ENCODE data around the gene PCMT1. TPM values are rescaled to one million over a fixed set of nuclear protein-coding genes. Genes with fewer than 3 reads are reported as not detected.
"Not testable (repeated sequence)": the region's sequence is repeated elsewhere in the genome, so short reads cannot be mapped to it uniquely, and the experiment has no call there.

The PCMT1 gene
- total RNA-seq, 6 experiments from 2014 or later = 40.7 to 84.5 (median 47.7) TPM

- no peaks in the 10 kb centered on the region for H3K27me3 ChIP-seq
- no peaks in the 10 kb centered on the region for H3K9me3 ChIP-seq
- WGBS (ENCODE audit: insufficient coverage, low coverage, low lambda C conversion rate, missing lambda C conversion rate) = 36% methylated on average over 4 of the region's 4 CpGs
- H3K4me3 ChIP-seq = no peak overlapping the region
- ATAC-seq (peak; percentile 4 to 31 (median 10)), DNase-seq (peak in 1 of 3 donors; percentile 44)
- peaks cover 0 to 46% (median 19%) of the 10 kb centered on the region in 4 donors for H3K4me1 ChIP-seq
- intact Hi-C loops (cut with DNase I) = no loop called here
- no peak for TF ChIP-seq POLR2A (IDR thresholded peaks at IDR 0.05)
- TF ChIP-seq CTCF (IDR thresholded peaks at IDR 0.05) = no peak
- H3K27ac ChIP-seq = peak overlapping the region in 2 of 3 donors; percentile 93 to 94
- H3K36me3 ChIP-seq = no peaks in the 10 kb centered on the region
Measured at GRCh38 chr6:149752600-149753373, 3.2 kb downstream of the PCMT1 start.

DNA sequence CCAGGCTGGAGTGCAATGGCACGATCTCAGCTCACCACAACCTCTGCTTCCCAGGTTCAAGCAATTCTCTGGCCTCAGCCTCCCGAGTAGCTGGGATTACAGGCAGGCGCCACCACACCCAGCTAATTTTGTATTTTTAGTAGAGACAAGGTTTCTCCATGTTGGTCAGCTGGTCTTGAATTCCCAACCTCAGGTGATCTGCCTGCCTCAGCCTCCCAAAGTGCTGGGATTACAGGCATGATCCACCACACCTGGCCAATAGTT, 3.8 kb downstream of the PCMT1 start:
- H3K9me3 ChIP-seq; intact Hi-C loops (cut with DNase I); H3K36me3 ChIP-seq; H3K4me3 ChIP-seq; H3K27me3 ChIP-seq; ATAC-seq: not testable (repeated sequence)
- 72% methylated on average over 3 of the region's 3 CpGs for WGBS (ENCODE audit: insufficient coverage, low coverage, low lambda C conversion rate, missing lambda C conversion rate)
- Histone ChIP-seq H3K4me1 (peaks cover 0 to 46% (median 19%) of the 10 kb centered on the region in 4 donors), H3K27ac (peak overlapping the region in 2 of 3 donors; percentile 93 to 94)
- peak in 1 of 3 donors; percentile 33 for DNase-seq

DNA sequence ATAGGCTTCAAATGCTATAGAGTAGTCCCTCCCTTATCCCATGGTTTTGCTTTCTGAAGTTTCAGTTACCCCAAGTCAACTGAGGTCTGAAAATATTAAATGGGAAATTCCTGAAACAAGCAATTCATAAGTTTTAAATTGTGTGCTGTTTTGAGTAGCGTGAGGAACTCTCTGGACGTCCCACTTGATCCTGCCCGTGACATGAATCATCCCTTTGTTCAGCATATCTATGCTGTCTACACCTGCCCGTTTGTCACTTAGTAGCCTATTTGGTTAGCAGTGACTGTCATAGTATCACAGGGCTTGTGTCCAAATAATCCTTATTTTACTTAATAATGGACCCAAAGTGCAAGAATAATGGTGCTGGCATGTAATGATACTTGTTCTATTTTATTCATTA, 5.0 kb downstream of the PCMT1 start:
- WGBS (ENCODE audit: insufficient coverage, low coverage, low lambda C conversion rate, missing lambda C conversion rate) = 75% methylated on average over 4 of the region's 4 CpGs
- Histone ChIP-seq H3K4me3 (no peak overlapping the region), H3K36me3 (no peaks in the 10 kb centered on the region), H3K9me3 (no peaks in the 10 kb centered on the region), H3K27me3 (no peaks in the 10 kb centered on the region), H3K4me1 (peaks cover 0 to 46% (median 19%) of the 10 kb centered on the region in 4 donors), H3K27ac (no peak overlapping the region)
- TF ChIP-seq CTCF (IDR thresholded peaks at IDR 0.05) (no peak), POLR2A (IDR thresholded peaks at IDR 0.05) (no peak)
- no peak for DNase-seq
- intact Hi-C loops (cut with DNase I) = no loop called here
- ATAC-seq = no peak

DNA sequence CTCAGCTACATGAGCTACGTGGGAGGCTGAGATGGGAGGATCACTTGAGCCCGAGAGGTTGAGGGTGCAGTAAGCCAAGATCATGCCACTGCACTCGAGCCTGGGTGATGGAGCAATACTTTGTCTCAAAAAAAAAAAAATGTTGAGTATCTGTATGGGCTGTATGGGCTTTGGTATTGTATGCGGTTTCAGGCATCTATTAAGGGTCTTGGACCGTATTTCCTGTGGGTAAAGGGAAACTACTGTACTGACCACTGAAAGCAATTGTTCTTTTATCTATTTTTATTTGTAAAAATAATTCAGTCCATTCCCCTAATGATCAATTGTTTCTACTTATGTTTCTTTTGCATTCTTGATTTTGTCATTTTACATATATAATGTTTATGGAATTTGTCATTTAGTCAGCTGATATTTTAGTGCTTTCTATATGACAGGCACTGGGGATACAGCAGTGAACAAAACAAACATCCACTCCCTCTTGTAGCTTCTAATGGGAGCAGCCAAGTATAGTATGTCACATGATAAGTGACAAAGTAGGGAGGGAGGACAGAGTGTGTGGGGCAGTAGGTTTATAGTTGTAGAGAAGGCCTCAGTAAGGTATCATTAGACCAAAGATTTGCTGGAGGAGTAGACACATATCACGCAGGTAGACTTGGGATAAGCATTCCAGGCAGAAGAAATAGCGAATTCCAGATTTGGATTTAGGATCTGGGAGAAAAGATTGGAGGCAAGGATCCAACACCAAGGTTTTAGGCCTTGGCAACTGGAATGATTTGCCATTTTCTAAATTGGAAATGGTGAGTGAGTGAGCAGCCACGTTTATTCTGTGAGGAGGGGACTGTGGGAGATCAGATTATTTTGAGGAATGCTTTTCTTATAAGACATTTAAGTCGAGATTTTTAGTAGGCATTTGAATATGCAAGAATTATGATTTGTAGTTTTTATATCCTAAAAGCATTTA, 6.0 kb downstream of the PCMT1 start:
- Histone ChIP-seq H3K27me3 (no peaks in the 10 kb centered on the region), H3K36me3 (no peaks in the 10 kb centered on the region), H3K4me1 (peaks cover 0 to 44% (median 17%) of the 10 kb centered on the region in 4 donors), H3K4me3 (no peak overlapping the region), H3K9me3 (no peaks in the 10 kb centered on the region), H3K27ac (no peak overlapping the region)
- intact Hi-C loops (cut with DNase I) = no loop called here
- WGBS (ENCODE audit: insufficient coverage, low coverage, low lambda C conversion rate, missing lambda C conversion rate) = 84% methylated on average over 9 of the region's 9 CpGs
- peak in 2 of 4 donors; percentile 25 to 33 for ATAC-seq
- no peak for TF ChIP-seq POLR2A (IDR thresholded peaks at IDR 0.05)
- no peak for TF ChIP-seq CTCF (IDR thresholded peaks at IDR 0.05)
- peak in 1 of 3 donors; percentile 24 for DNase-seq

- H3K36me3 ChIP-seq = no peaks in the 10 kb centered on the region
- H3K27ac ChIP-seq = no peak overlapping the region
- ATAC-seq (no peak), DNase-seq (peak in 1 of 3 donors; percentile 33)
- WGBS (ENCODE audit: insufficient coverage, low coverage, low lambda C conversion rate, missing lambda C conversion rate) = 73% methylated on average over 3 of the region's 7 CpGs
- TF ChIP-seq CTCF (IDR thresholded peaks at IDR 0.05) (no peak), POLR2A (IDR thresholded peaks at IDR 0.05) (no peak)
- H3K4me1 ChIP-seq = peaks cover 0 to 37% (median 10%) of the 10 kb centered on the region in 4 donors
- H3K27me3 ChIP-seq = no peaks in the 10 kb centered on the region
- H3K4me3 ChIP-seq = no peak overlapping the region
- intact Hi-C loops (cut with DNase I) = no loop called here
- H3K9me3 ChIP-seq = no peaks in the 10 kb centered on the region
Measured at GRCh38 chr6:149756261-149756636, 6.7 kb downstream of the PCMT1 start.

Measured in right lobe of liver (tissue), 6 donors.